Measurements from ENCODE around the gene MACROD2.

- TF ChIP-seq CTCF (IDR thresholded peaks at IDR 0.05) (no peak), EZH2 (IDR thresholded peaks at IDR 0.05; ENCODE audit: borderline replicate concordance, insufficient read depth, low read depth, low read length, poor library complexity, severe bottlenecking) (no peak)
Measured at GRCh38 chr20:14454296-14454695, 459.0 kb downstream of the MACROD2 start.
